NCI-H345 treated with DMSO at 0.1 percent for 48 hours (cell line): Measurements from ENCODE around the gene MSMO1.
"Not testable (repeated sequence)": the region's sequence is repeated elsewhere in the genome, so short reads cannot be mapped to it uniquely, and the experiment has no call there.

Experiments
- DNase-seq: peaks from one replicate; lab custom pipeline; 2025; ENCODE audit not compliant: unreplicated experiment; lab: John Stamatoyannopoulos, UW

MSMO1 gene

DNA sequence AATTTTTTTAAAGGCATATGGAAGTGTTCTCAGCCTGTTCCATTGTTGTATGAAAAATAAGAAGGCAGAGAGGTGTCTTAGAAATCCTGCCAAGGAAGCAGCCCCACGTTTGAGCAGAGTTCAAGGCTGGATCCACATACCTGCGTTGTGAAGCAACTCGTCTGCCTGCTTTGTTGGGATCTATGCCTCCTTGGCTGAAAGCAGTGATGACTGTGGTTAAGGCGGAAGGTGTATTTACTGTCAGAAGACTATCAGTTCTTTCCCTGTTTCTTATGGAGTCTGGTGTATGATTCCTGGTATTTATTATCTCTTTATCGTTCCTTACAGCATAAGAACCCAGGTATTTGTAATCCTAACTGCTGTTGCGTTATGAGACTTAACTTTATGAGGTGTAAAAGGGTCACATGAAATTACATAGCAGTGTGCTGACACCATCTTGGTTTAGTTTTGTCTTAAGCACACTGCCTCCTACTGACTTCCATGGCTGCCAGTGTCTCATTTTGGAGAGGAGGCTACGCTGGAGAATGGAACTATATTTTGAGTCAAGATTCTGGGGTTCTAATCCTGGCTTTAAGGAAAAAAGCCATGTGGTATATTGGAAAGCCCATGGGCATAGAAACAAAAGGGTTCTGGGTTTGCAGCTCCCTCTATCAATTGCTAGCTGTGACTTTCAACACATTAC is 3.1 kb upstream of the MSMO1 start:
- DNase-seq: no peak

DNA sequence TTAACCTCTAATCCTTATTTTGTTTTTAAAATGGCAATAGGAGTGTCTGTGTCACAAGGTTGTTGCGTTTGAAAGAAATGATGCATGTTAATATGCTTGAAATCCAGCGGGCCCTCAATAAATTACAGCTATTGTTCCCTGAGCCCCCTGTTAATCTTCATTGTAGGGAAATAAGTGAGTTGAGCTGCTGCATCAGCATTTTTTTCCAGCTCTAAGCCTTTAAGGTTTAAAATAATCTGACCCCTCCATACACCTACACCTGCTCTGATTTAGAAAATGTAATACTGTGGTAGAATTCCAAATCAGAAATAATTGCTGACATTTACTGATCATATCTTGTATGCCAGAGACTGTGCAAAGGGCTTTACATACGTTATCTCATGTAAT is 2.6 kb upstream of the MSMO1 start:
- no peak for DNase-seq

DNA sequence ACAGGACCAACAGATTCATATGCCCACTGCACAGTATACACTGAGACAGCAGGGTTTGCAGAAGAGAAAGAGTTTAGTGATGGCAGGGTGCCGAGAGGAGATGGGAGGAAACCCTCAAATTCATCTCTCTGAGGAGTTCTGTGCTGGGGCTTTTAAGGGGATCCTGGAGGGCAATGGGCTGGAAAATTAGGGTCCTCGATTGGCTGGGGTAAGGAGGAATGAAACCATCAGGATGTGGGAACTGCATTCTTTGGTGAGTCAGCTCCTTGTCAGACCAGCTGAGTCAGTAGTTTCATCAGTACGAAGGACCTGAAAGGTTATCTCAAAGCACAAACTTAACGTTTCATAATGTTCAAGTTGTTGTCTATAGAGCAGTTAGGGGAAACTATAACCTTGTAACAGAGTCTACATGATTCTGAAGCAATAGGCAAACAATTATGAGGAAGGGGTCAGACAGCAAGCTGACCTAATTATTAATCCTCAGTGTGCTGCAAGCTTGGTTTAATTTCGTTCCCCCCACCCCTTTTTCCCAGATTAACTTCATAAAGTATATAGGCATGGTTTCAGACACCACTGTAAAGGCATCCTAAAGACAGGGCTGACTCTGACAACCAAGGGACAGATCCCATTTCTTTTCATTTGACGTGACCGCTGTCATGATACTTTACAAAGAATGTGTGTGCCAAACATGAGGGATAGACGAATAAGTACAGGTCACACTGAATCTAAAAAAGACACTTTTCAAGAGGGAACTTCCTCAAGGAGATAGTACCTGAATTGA is 1.5 kb upstream of the MSMO1 start:
- DNase-seq: no peak

DNA sequence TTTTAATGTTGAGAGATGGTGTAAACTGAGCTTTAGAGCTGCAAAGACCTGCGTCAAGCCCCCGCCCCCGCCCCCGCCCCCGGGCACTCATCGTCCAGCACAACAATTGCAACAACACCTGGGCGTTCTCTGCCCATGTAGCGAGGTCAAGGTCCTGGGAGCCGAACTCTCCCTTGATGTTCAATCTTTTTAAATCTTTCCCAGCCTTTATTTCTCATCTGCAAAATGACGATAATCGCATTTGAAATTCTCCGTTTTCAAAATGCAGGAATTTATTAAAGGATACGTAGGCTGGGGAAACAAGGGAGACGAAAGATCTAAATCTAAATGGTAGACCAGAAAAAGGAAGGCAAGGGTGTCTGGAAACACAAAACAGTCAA is 648 bp upstream of the MSMO1 start:
- DNase-seq: no peak

DNA sequence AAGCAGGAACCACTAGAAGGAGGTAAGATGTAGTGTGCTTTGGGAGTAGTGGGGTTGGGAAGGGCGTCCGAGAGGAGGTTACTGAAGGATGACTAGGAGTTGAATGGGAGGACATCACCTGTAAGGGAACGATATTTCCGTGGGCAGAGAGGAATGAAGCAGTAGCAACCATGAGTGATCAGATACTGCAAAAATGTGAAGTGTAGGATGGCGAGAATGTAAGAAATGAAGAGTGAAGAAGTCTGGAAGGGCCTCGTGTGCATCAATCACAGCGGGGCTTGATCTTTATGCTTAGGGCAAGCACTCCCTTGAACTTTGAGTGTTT is 594 bp downstream of the MSMO1 start:
- no peak for DNase-seq

DNA sequence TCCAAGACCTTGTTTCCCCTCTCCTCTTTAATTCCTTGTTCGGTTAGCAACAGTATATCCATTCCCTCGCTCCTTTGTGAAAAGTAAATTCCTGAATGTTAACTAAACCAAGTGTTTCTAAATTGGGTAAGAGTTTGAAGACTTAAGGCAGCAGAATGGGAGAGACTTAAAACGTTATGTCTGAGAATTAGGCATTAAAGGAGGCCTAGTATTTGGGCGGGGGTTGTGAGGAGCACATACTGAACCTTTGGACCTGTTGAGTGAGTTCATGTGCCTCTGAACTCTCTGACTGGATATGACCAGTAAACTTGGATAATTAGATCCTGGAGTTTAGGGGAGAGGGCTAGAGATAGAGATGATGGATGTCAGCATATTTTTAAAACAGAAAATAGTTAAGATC is 1.2 kb downstream of the MSMO1 start:
- DNase-seq: no peak

DNA sequence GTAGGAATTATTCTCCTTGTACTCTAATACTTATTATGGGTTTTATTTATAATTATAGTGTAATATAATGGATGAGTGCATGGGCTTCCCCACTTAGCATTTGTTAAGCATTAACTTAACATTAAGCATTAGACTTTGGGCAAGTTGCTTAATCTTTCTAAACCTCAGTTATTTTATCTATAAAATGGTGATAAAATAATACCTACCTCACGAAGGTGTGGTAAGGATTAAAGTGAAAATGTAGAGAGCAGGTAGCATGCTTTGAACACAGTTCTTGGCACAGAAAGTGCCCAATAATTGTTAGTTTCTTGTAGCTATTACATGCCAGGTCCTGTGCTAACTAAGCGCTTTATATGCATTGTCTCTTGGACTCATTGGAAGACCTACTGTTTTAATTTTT is 2.6 kb downstream of the MSMO1 start:
- no peak for DNase-seq

DNA sequence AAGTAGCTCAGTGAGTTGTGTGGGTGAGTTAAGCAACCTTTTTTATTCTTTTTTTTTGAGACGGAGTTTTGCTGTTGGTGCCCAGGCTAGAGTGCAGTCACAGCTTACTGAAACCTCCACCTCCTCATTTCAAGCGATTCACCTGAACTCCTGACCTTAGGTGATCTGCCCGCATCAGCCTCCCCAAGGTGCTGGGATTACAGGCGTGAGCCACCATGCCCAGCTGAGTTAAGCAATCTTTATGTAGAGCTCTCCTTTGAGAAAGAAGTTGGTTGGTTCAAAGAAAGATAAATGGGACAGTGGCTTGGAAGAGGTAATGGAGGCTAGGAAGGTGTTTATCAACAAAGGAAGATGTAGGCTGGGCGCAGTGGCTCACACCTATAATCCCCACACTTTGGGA is 3.2 kb downstream of the MSMO1 start:
- DNase-seq: no peak

DNA sequence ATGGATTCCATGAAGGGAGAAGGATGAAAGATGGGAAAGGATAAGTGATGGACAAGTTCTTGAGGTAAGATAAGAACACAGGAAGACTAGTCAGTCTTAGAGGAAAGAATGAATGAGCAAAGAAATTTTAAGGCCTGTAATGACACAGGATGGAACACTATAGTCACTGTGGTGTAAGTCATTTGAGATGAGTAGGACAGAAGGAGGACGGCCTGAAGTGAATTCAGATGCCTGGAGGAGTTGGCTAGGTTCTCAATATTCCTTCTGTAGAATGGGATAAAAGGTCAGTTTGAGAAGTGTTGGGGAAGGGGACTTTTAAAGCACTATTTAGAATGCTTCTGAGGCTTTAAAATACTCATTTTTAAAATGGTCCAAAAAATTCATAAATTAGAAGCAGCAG is 3.9 kb downstream of the MSMO1 start:
- DNase-seq: no peak

DNA sequence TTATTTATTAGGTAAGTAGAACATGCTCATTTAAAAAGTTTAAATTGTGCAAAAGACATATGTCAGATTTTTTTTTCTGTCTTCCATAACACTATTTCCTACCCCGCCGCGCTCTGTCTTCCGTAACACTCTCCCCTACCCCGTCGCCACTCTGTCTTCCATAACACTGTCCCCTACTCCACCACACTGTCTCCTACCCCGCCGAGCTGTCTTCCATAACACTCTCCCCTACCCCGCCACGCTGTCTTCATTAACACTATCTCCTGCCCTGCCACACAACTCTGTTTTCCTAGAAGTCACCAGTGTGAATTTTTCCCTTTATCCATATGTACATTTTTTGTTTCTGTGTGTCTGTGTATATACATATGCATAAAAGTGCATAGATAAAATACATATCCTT is 4.4 kb downstream of the MSMO1 start:
- DNase-seq: no peak

DNA sequence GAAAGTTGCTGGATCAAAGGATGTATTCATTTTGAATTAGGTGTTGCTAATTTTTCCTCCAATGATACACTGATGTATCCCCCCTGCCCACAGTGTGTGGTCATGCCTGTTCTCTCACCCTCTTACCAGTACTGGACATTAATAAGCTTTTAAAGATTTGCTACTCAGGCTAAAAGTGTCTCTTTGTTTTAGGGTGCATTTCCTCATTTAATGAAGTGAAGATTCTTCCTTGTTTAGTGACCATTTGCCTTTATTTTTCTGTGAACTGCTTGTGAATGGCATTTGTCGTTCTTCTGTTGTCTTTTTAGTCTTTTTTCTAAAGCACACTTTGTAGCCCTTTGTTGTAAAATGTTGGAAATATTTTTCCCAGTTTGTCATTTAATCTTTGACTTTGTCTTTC is 5.0 kb downstream of the MSMO1 start:
- DNase-seq: no peak

DNA sequence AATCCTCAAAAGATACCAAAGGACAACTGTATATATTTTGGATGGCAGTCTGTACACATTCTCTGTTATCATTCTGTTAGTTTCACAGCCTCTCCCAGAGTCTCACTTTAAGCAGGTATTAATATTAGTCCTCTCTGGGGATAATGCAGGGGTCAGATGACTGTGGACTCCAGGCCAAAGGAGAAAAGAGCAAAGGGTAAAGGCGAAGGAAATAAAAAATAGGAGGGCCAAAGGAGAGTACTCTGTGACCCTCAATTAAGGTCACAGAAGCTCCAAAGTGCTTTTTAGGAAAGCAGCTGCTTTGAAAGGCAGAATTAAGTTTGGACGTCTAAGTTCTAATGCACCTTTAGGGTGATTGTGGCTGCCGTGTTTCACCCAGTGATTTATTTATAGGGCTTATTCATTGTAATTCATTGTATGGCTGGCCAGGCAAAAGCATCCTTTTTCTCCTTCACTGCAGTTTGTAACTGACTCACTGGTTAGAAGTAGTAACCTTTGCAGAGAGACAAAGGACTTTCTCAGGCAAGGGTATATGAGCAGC is 7.8 kb downstream of the MSMO1 start:
- no peak for DNase-seq

DNA sequence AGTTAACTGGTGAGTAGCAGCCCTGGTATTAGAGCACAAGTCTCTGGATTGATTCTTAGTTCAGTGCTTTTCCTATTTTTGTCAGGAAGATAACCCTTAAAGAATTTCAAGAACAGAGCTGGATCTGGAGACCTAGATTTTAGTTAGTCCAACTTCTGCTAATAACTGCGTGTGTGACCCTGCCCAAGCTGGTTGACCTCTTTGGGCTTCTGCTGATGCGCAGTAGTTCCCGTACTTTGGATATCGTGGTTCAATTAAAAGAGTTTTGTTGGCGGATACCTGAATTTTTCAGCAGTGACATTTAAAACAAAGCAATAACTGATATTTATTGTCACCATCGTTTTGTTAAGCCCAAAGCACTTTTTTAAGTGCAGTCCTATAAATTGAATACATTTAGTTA is 9.3 kb downstream of the MSMO1 start:
- no peak for DNase-seq

DNA sequence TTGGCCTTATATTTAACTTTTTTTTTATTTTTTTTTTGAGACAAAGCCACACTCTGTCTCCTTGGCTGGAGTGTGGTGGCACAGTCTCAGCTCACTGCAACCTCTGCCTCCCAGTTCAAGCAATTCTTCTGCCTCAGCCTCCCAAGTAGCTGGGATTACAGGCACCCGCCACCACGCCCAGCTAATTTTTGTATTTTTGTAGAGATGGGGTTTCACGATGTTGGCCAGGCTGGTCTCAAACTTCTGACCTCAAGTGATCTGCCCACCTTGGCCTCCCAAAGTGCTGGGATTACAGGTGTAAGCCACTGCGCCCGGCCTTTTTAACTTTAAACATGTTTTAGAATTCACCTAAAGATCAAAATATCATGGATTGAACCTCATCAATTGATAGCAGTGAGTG is 14.9 kb downstream of the MSMO1 start:
- not testable (repeated sequence) for DNase-seq

DNA sequence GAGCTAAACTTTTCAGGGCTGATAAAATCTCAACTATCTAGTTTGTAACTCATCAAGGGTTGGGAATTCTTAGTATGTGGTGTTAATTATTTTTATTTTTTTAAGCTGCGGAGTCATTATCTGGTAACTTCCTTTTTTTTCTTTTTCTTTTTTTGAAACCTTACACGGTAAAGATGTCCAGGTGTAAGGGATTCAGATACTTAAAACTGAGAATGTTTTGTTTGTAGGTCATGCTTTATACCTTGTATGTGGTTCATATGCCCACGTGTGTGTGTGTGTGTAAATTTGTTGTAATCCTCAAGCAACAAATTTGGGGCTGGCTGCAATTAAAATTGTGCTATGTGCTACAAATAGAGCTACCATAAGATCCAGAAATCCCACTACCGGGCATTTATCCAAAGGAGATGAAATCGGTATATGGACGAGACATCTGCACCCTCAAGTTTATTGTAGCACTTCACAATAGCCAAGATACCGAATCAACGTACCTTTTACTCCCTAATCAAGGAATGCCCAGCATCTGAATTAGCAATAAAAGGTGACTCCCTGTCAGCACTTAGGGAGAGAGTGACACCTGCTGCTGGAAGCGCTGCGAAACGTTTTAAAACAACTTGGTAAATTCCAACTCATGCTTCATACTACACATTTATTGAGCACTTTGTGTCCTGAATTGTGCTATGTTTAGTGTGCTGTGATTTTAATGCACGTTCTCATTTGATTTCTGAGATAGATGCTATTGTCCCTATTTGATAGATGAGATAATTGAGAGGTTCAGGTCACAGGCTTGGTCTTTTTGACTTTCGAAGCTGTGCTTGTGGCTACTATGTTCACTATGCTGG is 16.1 kb downstream of the MSMO1 start:
- DNase-seq: no peak

DNA sequence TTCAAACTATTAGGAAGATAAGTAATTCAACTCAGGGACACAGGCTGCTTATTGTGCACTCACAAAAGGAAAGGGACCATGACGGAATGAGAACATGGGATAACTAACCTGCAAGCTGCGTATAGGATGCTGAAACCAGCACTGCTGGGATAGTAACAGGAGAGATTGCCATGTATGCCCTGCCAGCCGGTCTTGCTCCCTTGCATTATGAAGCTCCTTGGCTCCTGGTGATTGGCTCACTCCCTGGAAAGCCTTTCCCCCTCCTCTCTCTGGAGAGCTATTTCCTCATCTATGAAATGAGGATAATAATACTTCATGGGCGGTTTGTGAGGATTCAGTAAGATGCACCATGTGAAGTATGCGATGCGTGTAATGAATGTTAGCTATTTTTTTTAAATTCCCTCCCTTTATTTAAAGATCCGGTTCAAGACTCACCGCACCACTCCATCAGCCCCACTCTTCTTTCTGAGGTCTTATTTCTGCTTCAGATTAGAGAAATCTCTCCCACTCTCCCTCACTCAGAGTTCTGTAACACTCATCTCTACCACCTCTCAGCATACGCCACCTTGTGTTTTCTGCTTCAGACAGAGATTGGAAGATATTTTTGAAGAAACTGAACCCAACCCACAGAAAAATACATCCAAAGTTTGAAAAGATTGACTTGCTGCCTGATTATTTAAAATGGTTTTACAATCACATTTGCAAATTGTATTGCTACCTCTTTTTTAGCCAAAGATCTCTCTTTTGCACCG is 18.4 kb downstream of the MSMO1 start:
- no peak for DNase-seq

DNA sequence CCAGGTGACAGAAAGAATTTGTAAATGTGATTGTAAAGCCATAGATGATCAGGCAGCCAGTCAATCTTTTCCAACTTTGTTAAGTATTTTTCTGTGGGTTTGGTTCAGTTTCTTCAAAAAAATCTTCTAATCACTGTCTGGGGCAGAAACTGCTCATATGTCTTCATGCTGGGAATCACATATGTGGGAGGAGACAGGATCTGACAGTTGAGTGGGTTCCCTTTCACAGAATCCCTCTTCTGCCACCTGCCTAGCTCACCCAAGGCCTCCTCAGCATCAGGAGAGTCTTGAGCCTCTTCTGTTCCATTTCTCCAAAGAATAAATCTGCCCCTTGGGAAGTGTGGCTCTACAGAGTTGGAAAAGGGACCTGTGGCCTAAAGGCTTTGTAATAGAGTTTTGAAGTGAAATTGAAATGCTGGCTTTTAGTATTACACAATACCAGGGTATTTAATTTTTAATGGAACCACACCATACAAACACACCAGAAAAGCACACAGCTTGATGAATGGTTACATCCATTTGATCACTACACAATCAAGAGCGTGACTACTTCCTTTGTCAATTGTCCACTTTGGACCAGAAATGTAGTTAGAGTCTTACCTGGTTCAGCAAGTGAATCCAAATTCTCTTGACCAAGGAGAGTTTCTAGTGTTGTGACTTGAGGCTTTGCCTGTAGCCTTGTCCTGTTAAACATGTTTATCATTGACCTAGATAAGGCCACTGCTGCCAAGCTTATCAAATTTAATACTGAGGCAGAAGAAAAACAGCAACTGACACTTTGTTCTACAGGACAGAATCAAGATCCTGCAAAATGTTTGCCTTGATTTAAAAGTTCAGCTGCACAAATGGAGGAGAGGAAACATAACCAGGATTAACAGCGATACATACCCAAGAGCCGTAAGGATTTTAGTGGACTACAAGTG is 20.4 kb downstream of the MSMO1 start:
- no peak for DNase-seq

DNA sequence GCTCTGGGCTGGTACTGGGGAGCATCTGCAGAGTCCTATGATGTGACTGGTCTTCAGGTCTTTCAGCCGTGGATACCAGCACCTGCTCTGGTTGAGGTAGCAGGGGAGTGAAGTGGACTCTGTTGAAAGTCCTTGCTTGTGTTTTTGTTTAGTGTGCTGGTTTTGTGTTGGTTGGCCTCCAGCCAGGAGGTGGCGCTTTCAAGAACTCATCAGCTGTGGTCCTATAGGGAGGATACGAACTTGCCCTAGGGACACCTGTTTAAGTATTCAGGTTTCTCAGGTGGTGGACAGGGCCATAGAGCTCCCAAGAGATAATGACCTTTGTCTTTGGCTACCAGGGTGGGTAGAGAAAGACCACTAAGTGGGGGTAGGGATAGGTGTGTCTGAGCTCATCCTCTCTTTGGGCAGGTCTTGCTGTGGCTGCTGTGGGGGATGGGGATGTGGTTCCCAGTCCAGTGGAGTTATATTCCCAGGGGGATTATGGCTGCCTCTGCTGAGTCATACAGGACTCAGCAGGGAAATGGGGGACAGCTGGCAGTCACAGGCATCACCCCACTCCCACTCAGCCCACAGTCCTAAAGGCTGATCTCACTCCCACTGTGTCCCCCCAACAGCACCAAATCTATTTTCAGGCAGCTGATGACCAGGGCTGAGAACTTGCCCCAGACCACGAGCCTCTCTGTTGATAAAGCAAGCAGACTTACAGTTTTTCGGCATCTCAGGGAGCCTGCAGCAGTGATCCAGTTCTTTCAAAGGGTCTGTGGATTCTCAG is 24.1 kb downstream of the MSMO1 start:
- DNase-seq: no peak

DNA sequence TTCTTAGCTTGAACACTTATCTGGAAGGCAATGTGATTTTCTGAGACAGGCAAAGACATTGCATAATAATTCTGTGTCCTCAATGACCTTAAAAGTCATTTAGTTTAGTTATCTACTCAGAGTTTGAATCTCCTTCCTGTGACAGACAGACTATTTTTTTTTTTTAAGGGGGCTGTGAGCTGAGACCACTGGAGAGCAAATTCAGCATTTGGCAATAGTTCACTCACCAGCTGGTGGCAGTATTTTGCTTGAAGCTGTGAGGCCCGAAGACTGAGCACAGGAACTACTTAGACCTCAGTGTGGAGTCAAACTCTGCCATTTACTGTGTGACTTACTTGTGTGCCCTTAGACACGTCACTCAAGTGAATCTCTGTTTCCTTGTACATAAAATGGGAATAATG is 28.4 kb downstream of the MSMO1 start:
- peak; percentile 14 for DNase-seq
